Activated T-cell treated with anti-CD3 and anti-CD28 coated beads, Interleukin-2, amount 50 U/mL, for 1 hour (primary cell): ENCODE data around the gene WT1.

Source experiments
- DNase-seq: peaks from one replicate; pipeline ENCODE4 v3.0.0-alpha.2; 2020

The WT1 gene

DNA sequence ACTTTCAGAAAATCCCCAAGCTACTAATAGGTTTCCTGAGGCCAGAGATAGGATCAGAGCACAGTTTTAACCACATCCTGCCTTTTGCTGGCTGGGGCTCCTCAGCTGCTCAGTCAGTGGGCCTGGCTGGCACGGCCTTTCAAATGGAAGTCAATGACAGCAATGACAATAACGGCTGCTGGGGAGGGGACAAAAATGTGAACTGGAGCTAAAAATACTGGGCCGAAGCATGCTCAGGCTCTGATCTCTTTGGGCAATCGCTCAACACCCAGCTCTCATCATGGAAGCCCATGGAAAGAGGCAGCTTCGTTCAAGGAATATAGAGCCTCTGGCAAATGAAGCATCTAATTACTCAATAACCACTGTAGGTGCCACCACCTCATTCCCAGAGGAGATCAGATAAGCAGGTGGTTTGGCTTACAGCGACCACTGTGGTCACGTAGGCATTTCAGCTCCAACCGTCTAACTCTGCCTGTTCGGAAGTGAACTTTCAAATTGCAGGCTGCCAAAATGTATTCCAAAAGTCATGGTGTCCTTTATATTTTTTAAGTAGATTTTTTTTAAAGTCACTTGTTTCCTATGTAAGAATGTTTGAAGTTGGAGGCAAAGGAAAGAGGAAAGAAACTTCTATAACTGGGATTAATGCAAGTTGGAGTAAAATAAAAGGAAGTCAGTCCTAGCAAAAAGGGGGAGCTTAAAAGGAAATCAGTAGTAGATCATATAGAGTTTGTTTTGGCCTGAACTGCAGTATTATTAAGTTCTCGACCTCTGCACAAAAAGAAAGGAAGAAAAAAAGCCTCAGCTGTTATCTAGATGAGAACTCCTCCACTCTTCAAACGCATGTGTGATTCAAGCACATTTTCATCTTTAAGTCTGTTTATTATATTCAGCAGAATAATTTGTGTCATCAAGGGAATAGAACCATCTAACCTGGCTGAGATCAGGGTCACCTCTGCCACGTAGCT lies 14.1 kb downstream of the WT1 start:
- DNase-seq: no peak

DNA sequence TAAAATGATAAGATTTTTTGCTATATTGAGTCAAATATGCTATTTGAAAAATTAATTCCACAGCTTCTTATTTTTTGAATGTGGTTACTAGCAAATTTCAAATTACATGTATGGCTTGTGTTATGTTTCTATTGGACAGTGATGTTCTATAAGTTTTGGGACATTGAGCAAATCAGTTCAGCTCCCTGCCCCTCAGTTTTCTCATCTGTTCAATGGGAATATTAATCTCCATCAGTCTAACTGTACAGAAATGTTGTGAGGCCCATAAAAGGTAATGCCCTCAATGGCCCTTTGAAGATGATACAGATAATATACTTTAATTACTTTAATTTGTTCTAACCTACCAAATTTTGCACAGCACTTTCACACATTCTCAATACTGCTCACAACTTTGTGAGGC lies 15.2 kb downstream of the WT1 start:
- no peak for DNase-seq

DNA sequence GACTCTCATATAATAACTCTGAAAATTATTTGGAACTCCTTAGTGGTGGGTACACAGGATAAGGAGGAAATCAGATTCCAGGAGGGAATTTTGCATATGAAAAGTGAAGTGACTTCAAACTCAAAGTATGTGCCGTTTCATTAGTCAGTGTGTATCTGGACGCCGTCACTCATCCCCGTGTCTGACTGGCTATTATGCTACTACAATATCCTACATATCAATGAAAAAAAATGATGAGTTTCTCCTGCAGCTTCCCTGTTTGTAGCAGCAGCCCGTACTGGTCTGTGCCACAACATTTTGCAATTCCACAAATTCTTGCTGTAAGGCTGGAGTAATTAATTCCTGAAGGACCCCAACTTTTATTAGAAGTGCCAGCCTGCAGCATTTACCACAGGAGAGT lies 16.5 kb downstream of the WT1 start:
- no peak for DNase-seq

DNA sequence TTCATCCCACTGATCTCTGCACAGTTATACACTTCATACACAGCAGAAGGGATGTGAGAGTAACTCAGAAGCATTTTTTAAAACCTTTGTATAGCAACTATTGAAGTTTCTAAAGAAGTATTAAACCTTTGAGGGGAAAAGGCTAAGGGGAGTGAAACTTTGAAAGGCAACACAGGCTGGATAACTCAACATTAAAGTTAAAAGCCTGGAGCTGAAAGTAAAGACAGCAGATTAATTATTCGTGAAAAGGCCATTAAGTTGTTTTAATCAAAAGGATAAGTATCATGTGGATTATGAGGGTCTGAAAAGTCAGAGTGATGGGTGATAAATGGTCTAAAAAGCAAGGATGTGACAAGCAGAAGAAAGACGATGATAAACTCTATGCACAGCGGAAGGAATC lies 17.5 kb downstream of the WT1 start:
- DNase-seq: no peak

DNA sequence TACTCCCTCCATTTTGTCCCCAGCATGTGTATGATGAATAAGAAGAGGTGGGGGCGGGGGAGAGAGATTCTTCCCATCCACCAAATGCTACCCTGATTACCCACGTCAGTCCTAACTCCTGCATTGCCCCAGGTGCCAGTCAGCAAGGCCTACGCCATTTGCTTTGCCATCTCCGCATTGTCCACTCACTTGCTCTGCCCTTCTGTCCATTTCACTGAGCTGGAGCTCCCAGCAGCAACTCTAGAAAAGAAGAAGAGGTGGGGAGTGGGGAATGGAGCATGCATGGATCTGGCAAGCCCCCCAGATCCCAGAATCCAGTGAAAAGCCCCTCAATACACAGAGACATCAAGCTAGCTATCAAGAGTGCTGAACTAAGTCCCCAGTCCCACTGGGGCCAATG lies 19.0 kb downstream of the WT1 start:
- no peak for DNase-seq

DNA sequence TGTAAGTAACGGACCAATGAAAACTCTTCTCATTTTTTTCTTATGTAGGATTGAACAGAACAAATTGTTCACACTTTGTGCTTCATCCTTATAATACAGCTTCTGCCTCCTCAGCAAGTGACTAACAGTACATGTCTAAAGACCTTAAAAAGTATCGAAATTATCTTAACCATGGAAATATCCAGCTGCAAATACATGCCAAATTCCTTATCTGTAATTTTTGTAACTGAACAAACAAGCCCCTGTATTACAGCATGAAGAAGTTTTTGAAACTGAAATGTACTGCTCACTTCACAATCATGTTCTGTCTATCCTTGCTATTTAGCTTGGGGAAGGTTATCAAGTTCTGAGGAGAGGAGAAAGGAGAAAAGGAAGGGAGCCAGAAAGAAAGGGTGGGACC lies 20.4 kb downstream of the WT1 start:
- DNase-seq: no peak

DNA sequence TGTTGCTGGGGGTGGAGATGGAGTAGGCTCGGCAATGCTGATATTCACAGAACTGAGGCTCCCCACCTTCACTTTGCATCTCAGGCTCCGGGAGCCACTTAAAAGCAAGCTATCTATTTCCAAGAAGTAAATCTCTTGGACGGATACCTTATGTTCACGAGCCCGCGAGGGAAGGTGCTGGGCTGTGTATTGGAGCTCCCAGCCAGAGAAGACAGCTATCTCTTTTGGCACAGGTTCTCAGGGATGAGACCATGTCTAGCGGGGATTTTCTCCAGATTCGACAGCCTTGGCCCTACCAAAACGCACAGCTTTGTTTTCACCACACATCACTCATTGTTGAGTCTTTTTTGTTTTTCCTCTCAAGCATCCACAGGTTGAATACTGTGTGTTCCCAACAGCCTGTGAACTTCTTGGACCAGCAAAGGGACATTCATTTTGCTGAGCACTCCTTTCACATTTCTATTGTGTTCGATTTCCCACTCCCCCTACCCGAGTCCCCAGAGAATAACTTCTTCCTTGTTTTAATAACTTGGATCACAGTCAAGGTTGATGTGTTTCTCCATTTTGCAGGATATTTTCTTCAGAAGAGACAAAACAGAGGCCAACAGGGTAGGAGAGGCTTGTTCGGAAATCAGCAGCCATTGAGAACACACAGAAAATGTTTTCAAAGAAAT lies 23.3 kb downstream of the WT1 start:
- no peak for DNase-seq

DNA sequence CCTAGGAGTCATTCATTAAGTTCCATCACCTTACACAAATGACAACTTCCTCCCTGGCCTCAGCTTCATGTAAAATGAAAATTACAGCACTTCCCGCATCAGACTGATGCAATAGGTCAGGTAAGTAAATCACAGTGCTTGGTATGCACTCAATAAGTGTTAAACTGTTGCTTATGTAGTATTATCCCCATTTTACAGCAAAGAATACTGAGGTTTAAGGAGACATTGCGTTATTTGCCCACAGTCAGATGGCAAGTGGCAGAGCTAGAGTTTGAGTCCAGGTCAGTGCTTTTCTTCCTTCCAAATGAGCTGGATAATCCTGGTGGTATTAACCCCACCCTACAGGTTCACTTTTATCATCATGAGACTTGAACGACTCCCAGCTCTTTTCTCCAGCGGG lies 29.7 kb downstream of the WT1 start:
- no peak for DNase-seq

DNA sequence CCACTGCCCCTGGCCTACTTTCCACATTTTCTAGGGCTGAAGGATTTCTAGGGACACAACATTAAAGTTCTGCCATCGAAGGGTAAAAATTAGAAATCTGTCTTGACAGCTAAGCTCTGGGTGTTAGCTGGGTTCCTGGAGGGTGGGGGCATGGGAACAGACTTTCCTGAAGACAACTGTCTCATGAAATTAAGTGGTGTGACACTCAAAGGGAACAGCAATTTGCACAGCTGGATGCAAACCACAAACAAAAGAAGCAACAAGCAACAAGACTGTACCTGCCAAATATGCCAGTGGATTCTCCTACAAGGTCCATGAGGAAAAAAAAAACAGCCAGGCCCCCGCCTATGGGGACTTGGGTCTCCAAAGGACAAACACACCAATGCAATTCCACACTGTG lies 32.5 kb downstream of the WT1 start:
- no peak for DNase-seq

DNA sequence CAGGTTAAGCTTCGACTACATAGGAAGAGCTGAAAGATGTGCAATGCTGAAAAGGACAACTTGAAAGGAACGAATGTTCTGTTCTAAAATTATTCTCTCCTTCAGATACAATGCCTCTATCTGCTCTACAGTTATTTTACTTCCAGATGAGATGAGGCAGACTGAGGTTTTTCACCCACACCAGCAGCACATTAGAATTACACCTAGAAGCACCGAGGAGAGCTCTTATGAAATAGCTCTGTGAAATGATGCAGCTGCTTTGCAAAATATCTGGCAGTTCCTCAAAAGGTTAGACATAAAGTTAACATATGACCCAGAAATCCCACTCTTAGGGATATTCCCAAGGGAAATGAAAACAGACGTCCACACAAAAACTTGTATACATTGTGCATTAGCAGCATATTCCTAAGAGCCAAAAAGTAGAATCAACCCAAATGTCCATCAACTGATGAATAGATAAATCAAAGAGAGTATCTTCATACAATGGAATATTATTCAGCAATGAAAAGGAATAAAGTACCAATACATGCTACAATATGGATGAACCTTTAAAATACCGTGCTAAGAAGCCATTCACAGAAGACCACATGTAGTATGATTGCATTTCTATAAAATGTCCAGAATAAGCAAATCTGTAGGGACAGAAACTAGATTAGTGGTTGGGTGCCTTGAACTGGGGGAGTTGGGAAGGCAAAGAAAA lies 34.5 kb downstream of the WT1 start:
- no peak for DNase-seq

DNA sequence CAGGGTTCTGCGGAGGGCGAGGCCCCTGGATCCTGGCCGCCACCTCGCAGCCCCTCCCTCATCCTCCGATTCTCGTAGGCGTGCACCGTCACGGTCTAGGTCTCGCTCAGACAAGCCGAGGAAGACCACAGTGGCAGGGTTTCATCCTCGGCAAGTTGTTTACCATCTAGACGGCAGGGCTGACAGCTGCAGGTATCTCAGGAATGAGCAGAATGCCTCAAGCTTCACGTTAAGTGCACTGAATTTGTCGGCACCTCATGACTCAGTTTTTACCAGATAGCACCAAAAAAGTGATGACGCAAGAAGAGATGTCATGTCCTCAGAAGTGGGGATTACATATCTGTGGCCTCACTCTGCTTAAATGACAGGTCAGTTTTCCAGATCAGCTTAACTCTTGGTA lies 35.1 kb downstream of the WT1 start:
- DNase-seq: no peak

DNA sequence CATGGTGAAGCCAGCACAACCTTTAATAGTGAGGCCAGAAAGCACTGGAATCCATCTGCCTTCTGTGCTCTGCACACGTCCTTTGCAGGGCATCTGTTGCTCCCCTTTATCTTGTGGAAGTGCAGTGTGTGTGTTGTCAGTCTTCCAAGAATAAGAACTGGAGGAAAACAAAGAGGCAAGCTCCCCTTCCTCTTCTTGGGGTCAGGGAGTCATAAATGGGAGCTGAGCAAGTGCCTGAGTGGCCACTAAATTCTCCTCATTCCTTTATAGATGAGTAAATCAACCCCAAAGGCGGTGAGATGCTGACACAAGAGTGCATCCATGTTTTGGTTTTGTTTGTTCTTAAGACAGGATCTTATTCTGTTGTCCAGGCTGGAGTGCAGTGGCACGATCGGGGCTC lies 38.3 kb downstream of the WT1 start:
- no peak for DNase-seq

DNA sequence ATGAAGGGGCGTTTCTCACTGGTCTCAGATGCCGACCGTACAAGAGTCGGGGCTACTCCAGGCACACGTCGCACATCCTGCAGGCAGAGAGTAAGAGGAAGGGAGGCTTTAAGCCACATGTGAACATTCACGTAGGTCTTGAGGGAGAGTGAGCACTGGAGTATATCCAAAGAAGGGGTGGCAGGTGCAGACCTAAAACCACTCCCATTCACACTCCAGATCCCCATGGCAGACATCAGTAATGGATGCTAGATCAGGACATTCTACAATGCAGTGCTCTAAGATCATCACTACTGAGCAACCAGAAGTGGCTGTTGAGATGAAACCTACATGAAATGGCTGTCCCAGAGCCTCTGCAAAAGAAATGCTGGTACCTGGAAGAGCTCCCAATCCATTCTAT lies 39.0 kb downstream of the WT1 start:
- DNase-seq: no peak

DNA sequence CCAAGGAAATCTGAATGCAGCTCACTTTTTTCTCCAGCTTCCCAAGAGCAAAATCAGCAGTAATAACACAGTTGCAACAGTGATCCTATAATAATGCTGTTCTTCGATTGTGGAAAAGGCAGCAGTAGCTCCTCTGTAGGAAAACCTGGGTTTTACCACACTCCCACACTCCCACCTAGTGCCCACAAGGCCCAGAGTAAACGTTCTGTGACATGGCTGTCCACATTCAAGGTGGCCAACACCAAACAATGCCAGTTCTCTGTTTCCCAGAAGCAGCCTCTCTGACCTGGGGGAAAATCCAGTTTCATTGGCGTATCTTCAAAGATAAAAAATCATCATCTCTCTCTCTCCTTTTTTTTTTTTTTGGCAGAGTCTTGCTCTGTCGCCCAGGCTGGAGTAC lies 40.2 kb downstream of the WT1 start:
- DNase-seq: no peak

DNA sequence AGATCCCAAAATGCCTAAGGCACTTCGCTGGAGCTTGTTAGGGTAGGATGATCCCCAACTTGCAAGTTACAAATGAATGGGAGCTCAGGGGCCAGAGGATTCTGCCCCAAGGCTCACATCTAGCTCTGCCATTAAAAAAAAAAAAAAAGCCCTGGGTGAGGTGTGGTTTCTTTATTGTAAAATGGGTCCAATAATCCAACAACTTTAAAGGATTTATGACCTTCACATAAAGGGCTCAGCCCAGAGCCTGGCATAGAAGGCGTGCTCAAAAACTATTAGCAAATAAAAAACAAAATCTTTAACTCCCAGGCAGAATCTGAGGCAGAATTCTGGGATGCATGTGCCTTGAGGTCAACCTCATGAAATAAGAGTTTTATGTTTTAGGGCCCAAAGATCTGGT lies 42.5 kb downstream of the WT1 start:
- no peak for DNase-seq

DNA sequence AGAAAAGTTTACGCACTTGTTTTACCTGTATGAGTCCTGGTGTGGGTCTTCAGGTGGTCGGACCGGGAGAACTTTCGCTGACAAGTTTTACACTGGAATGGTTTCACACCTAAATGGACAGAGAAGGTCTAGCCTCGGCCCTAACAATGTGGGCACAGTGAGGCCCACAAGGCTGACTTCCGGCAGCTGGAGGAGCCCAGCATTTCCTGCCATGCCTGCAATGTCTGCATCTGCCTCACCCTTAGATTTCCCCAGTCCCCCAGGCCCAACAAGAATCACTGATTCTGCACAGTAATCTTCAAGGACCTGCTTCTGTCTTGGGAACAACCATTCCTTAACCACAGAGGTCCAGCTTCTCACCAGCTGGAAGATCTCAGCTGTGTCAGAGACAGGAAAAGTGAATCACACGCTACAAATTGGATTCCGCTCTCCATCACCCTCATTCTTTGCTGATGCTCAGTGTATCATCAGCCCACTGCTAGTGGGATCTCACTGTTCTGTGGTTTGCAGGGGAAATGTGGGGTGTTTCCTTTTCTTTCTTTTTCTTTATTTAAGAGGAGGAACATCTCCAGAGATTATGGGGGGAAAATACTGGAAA lies 43.3 kb downstream of the WT1 start:
- DNase-seq: no peak

DNA sequence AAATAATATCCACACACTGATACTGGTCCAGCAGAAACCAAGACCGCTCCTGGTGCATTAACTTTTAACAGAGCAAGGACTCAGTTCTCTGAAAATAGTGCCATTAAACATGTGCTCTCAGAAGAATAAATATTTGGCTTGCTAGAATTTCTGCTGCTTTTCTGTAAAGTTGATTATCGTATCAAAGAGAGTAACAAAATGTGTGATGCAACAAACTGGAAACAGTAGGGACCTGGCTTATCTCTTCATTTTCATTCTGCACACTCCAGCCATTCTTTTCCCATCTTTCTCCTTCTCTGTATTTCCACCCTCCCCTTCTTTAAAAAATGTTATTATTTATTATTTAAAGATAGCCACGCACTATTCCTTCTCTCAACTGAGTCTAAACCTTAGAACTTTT lies 43.9 kb downstream of the WT1 start:
- no peak for DNase-seq

DNA sequence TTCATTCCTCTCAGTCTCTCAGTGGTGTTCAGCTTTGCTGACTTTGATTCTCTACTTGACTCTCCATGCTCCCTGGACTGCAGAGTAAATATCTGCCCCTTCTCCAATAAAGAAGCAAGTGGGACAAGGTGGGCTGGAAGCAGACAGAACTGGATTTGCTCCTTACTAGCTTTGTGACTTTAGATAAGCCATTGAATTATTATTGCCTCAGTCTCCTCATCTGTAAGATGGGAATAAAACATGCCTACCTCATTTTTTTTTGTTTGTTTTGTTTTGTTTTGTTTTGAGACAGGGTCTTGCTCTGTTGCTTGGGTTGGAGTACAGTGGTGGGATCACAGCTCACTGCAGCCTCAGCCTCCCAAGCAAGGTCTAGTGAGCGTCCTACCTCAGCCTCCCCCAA lies 44.6 kb downstream of the WT1 start:
- DNase-seq: no peak

DNA sequence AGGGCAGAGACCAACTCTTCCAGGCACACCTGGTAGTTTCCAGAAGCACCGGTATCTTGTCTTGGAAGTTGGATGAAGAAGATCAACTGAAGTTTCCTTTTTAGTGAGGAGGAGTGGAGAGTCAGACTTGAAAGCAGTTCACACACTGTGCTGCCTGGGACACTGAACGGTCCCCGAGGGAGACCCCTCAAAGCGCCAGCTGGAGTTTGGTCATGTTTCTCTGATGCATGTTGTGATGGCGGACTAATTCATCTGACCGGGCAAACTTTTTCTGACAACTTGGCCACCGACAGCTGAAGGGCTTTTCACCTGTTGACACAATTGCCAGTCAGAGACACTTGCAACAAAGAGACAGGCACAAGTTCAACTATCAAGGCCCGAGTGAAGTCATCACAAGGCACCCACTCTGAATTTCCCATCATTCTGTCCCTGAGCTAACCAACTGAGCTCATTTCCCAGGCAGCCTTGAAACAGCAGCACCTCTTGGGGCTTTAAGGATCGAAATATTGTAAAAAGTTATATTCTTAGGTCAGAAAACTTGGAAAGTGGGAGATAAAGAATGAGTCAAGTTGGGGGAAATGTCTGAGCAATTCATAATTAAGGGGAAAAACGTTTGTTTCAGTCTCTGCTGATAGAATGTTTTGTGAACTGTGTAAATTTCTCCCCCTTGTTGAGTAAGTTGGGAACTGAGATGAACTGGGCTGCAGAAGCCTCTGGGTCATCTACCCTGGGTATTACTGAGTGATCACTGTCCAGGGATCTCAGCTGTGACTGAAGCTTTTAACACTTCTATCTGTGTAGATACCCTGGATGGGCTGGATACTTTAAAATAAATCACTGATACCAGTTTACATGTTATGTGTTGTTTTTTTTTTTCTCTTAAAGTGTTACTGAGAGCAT lies 46.2 kb downstream of the WT1 start:
- no peak for DNase-seq

DNA sequence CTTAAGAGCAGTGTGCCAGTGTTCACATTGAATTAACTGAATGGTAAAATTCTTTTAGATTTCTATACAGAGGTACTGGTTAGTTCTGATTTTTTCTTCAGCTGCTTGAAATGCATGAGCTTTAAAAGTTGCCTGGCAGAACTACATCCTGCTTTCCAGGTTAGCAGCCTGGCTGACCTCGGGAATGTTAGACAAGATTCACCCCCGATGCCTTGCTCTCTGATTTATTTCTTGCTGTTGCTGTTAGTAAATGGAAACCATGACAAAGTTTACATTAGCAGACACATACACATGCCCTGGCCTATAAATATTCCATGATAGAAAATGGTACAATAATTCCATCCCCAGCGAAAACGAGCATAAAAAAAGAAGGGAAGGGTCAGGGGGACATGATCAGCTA lies 47.0 kb downstream of the WT1 start:
- DNase-seq: no peak

DNA sequence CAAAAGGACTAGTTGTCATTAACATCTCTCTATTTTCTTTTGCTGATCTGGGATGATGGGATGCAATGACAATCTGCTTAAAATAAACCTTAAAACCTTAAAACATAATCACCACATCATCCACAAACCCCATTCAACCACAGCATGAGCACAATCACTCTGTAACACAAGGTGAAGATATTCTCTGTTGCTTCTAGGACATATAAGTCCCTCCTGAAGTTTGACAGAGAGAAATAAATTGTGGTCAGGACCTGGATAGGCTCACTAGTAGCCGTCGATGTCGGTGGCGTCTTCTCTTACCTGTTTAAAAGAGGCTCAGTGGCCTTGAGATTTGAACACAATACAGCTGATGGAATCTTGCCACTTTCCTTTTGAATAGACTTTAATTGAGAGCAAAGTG lies 47.9 kb downstream of the WT1 start:
- DNase-seq: no peak

DNA sequence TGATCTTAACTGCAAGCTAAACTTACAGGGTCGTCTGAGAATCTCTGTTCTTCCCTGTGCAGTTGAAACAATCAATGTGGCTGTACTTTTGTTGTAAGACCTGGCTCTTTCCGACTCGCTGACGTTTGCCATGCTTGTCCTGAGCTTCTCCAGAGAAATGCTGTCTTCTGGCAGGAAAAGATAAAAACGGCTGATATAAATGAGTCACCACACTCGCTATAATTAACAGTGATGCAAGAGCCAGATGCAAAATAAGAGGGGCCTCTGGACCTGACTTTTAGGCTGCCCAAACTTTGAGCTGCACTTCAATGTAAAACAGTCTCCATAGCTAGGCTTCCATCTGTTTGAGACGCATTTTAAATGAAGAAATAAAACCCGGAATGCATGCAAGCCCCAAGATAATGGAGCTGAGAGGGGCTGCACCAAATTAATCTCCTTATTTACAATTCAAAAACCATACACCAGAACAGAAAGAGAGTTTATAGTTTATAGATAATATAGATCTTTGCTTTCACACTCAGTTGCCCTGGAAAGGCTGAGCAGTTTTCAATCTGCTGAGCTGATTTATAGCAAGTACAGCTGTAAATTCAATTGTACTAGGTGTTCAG lies 48.5 kb downstream of the WT1 start:
- no peak for DNase-seq
